ENCODE data around the gene RHEX. TPM values are rescaled to one million over a fixed set of nuclear protein-coding genes. Genes with fewer than 3 reads are reported as not detected.

RHEX gene
- total RNA-seq, 1 experiment from 2014 or later, result not detected

DNA sequence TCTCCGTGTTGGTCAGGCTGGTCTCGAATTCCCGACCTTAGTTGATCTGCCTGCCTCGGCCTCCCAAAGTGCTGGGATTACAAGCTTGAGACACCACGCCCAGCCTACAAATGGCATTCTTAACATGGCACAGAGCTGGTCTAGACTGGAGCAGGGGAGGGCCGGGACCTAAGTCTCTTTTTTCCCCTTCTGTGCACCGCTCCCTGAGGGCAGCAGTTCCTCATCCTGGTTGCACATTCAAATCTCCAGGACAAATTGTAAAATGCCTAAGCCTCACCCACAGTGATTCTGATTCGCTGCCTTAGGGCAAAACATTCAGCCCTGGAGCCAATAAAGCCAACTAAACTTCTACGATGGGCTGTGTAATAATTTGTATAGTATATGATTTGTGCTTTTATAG lies 74.4 kb downstream of the RHEX start:
- POLR2A ChIA-PET, result interaction anchor here (0.8 kb wide), 1 partner anchor 58 kb away, joined by 4 read pairs; no protein-coding TSS in a partner anchor
- H3K27ac Mint-ChIP-seq, result no peak overlapping the region

GRCh38 chr1:206128196-206128595 lies 75.2 kb downstream of the RHEX start:
- Mint-ChIP-seq H3K4me1 (no peaks in the 10 kb centered on the region), H3K27ac (no peak overlapping the region), H3K36me3 (no peaks in the 10 kb centered on the region), H3K9me3 (peaks cover 5% of the 10 kb centered on the region; the same call in 1 of the 2 replicates), H3K27me3 (ENCODE audit: low read depth) (no peaks in the 10 kb centered on the region), H3K4me3 (no peak overlapping the region)
- TF ChIP-seq RORB (CRISPR knock-in tag; IDR thresholded peaks at IDR 0.05) (no peak), SMAD4 (CRISPR knock-in tag; IDR thresholded peaks at IDR 0.05) (no peak), STAT6 (CRISPR knock-in tag; conservative IDR thresholded peaks at IDR 0.05; ENCODE audit: low read depth) (no peak)
- ChIA-PET CTCF (interaction anchor here (0.8 to 1.6 kb wide), 4 partner anchors 142 to 341 kb away, joined by 3 to 5 read pairs (median 4); no protein-coding TSS in a partner anchor), POLR2A (no interaction called here)
- DNase-seq (ENCODE audit: low spot score) (no peak), ATAC-seq (no peak)

More for the DNA sequence above, 74.4 kb downstream of the RHEX start:
- Mint-ChIP-seq H3K9me3 (peaks cover 11% of the 10 kb centered on the region), H3K27me3 (ENCODE audit: low read depth) (no peaks in the 10 kb centered on the region), H3K36me3 (no peaks in the 10 kb centered on the region), H3K4me1 (no peaks in the 10 kb centered on the region), H3K4me3 (no peak overlapping the region)
- DNase-seq (ENCODE audit: low spot score), result no peak
- CTCF ChIA-PET, result interaction anchor here (1.6 kb wide), 1 partner anchor 143 kb away, joined by 5 read pairs; no protein-coding TSS in a partner anchor
- ATAC-seq, result no peak
- TF ChIP-seq CBFB (CRISPR knock-in tag; IDR thresholded peaks at IDR 0.05; ENCODE audit: low read depth), result no peak

DNA sequence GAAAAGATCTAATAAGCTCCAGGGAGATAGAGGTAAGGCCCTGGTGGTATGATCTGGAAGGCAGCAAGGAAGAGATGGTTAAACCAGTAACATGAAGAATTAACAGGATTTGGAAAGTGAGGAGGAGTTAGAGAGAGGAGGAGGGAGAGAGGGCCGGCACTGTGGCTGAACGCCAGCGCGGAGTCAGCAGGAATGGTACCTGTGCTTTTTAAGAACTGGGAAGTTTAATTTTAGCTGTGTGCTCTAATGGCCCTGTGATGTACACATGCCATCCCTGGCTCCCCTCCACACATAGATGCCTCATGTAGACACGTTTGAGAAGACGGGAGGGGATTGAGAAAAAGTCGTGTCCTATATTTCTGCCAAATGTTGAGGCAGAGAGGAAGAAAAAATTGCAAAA lies 78.1 kb downstream of the RHEX start:
- H3K36me3 Mint-ChIP-seq, result no peaks in the 10 kb centered on the region
- no peaks in the 10 kb centered on the region for H3K27me3 Mint-ChIP-seq (ENCODE audit: low read depth)
- ATAC-seq (no peak), DNase-seq (ENCODE audit: low spot score) (no peak)
- H3K9me3 Mint-ChIP-seq, result no peaks in the 10 kb centered on the region
- ChIA-PET POLR2A (interaction anchor here (0.7 kb wide), 1 partner anchor 293 kb away, joined by 3 read pairs; no protein-coding TSS in a partner anchor), CTCF (interaction anchor here (1.6 kb wide), 1 partner anchor 147 kb away, joined by 4 read pairs; no protein-coding TSS in a partner anchor)
- TF ChIP-seq ZNF512 (CRISPR knock-in tag; IDR thresholded peaks at IDR 0.05; ENCODE audit: borderline replicate concordance), result no peak
- TF ChIP-seq ZNF423 (CRISPR knock-in tag; IDR thresholded peaks at IDR 0.05), result no peak
- TF ChIP-seq, protein P1, sequence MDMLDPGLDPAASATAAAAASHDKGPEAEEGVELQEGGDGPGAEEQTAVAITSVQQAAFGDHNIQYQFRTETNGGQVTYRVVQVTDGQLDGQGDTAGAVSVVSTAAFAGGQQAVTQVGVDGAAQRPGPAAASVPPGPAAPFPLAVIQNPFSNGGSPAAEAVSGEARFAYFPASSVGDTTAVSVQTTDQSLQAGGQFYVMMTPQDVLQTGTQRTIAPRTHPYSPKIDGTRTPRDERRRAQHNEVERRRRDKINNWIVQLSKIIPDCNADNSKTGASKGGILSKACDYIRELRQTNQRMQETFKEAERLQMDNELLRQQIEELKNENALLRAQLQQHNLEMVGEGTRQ (CRISPR knock-in tag; IDR thresholded peaks at IDR 0.05), result no peak
- TF ChIP-seq GTF2I (CRISPR knock-in tag; conservative IDR thresholded peaks at IDR 0.05), result no peak
- no peak for TF ChIP-seq MYBL2 (CRISPR knock-in tag; IDR thresholded peaks at IDR 0.05)
- no peak for TF ChIP-seq IRF2 (CRISPR knock-in tag; IDR thresholded peaks at IDR 0.05; ENCODE audit: borderline replicate concordance, low read depth)
- TF ChIP-seq, protein P2, sequence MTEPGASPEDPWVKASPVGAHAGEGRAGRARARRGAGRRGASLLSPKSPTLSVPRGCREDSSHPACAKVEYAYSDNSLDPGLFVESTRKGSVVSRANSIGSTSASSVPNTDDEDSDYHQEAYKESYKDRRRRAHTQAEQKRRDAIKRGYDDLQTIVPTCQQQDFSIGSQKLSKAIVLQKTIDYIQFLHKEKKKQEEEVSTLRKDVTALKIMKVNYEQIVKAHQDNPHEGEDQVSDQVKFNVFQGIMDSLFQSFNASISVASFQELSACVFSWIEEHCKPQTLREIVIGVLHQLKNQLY (CRISPR knock-in tag; IDR thresholded peaks at IDR 0.05), result no peak
- no peak for TF ChIP-seq TEAD4 (CRISPR knock-in tag; IDR thresholded peaks at IDR 0.05)
- TF ChIP-seq, protein P3, sequence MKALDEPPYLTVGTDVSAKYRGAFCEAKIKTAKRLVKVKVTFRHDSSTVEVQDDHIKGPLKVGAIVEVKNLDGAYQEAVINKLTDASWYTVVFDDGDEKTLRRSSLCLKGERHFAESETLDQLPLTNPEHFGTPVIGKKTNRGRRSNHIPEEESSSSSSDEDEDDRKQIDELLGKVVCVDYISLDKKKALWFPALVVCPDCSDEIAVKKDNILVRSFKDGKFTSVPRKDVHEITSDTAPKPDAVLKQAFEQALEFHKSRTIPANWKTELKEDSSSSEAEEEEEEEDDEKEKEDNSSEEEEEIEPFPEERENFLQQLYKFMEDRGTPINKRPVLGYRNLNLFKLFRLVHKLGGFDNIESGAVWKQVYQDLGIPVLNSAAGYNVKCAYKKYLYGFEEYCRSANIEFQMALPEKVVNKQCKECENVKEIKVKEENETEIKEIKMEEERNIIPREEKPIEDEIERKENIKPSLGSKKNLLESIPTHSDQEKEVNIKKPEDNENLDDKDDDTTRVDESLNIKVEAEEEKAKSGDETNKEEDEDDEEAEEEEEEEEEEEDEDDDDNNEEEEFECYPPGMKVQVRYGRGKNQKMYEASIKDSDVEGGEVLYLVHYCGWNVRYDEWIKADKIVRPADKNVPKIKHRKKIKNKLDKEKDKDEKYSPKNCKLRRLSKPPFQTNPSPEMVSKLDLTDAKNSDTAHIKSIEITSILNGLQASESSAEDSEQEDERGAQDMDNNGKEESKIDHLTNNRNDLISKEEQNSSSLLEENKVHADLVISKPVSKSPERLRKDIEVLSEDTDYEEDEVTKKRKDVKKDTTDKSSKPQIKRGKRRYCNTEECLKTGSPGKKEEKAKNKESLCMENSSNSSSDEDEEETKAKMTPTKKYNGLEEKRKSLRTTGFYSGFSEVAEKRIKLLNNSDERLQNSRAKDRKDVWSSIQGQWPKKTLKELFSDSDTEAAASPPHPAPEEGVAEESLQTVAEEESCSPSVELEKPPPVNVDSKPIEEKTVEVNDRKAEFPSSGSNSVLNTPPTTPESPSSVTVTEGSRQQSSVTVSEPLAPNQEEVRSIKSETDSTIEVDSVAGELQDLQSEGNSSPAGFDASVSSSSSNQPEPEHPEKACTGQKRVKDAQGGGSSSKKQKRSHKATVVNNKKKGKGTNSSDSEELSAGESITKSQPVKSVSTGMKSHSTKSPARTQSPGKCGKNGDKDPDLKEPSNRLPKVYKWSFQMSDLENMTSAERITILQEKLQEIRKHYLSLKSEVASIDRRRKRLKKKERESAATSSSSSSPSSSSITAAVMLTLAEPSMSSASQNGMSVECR (CRISPR knock-in tag; IDR thresholded peaks at IDR 0.05; ENCODE audit: borderline replicate concordance), result no peak
- TF ChIP-seq NFYB (CRISPR knock-in tag; conservative IDR thresholded peaks at IDR 0.05; ENCODE audit: low read depth), result no peak
- no peak for TF ChIP-seq OVOL2 (CRISPR knock-in tag; IDR thresholded peaks at IDR 0.05; ENCODE audit: borderline replicate concordance)
- TF ChIP-seq EMX1 (CRISPR knock-in tag; IDR thresholded peaks at IDR 0.05), result no peak
- TF ChIP-seq PRRX2 (CRISPR knock-in tag; IDR thresholded peaks at IDR 0.05), result no peak
- TF ChIP-seq IRF1 (CRISPR knock-in tag; IDR thresholded peaks at IDR 0.05), result no peak
- TF ChIP-seq, protein P4, sequence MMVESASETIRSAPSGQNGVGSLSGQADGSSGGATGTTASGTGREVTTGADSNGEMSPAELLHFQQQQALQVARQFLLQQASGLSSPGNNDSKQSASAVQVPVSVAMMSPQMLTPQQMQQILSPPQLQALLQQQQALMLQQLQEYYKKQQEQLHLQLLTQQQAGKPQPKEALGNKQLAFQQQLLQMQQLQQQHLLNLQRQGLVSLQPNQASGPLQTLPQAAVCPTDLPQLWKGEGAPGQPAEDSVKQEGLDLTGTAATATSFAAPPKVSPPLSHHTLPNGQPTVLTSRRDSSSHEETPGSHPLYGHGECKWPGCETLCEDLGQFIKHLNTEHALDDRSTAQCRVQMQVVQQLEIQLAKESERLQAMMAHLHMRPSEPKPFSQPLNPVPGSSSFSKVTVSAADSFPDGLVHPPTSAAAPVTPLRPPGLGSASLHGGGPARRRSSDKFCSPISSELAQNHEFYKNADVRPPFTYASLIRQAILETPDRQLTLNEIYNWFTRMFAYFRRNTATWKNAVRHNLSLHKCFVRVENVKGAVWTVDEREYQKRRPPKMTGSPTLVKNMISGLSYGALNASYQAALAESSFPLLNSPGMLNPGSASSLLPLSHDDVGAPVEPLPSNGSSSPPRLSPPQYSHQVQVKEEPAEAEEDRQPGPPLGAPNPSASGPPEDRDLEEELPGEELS (CRISPR knock-in tag; IDR thresholded peaks at IDR 0.05), result no peak
- H3K27ac Mint-ChIP-seq, result no peak overlapping the region
- no peak overlapping the region for H3K4me3 Mint-ChIP-seq
- H3K4me1 Mint-ChIP-seq, result peaks cover 11% of the 10 kb centered on the region

All from WTC11 (cell line).